LNCAP (cell line): ENCODE results near the gene HDHD2.

Source experiments
- TF ChIP-seq, protein P1 (sequence below): fragments of 450-650 bp; IDR thresholded peaks from 2 replicates; pipeline ENCODE4 v1.5.1; 2017; ENCODE audit warnings: mild to moderate bottlenecking

The HDHD2 gene

GRCh38 chr18:47075098-47075883, 75.0 kb downstream of the HDHD2 start:
- TF ChIP-seq, protein P1, sequence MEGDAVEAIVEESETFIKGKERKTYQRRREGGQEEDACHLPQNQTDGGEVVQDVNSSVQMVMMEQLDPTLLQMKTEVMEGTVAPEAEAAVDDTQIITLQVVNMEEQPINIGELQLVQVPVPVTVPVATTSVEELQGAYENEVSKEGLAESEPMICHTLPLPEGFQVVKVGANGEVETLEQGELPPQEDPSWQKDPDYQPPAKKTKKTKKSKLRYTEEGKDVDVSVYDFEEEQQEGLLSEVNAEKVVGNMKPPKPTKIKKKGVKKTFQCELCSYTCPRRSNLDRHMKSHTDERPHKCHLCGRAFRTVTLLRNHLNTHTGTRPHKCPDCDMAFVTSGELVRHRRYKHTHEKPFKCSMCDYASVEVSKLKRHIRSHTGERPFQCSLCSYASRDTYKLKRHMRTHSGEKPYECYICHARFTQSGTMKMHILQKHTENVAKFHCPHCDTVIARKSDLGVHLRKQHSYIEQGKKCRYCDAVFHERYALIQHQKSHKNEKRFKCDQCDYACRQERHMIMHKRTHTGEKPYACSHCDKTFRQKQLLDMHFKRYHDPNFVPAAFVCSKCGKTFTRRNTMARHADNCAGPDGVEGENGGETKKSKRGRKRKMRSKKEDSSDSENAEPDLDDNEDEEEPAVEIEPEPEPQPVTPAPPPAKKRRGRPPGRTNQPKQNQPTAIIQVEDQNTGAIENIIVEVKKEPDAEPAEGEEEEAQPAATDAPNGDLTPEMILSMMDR: no peak

- TF ChIP-seq, protein P1: no peak
Observed at GRCh38 chr18:47067648-47068047, 82.7 kb downstream of the HDHD2 start.

DNA sequence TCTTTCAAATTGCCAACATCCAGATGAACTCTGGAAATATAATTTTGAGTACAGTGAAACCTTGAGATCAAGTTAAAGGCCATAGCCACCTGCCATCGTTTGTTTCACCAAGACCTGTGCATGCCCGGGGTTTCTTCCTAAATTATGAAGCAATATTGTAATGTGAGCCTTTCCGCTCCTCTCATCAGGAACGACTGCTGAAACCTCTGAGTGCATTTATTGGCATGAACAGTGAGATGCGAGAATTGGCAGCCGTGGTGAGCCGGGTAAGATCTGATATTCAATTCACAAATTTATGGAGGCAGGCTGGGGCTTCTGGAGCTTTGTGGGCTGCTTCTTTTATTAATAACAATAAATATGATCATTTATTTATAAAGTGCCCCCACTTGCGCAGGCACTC, 87.2 kb downstream of the HDHD2 start:
- TF ChIP-seq, protein P1: no peak

DNA sequence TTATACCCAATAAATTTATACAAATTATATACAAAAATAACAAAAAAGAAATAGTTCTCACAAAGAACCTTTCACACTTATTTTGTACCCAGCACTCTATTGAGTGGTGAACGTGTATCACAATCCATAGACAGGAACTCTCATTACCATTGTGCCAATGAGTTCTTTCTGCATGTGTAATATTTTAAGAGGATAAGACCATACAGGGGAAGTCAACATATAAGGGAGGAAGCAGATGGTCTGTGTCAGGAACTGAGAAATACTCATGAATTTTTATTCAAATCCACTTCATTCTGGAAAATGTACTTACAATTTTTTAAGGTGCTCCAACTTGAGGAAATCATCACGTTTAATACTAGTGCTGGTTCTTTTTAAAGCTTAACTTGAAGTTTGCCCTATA, 87.8 kb downstream of the HDHD2 start:
- TF ChIP-seq, protein P1: no peak
